ENCODE data around the gene HES3. TPM values are rescaled to one million over a fixed set of nuclear protein-coding genes. Genes with fewer than 3 reads are reported as not detected.
A peak's percentile ranks its signal among the peaks of the same experiment; 100 is the strongest.

Gene HES3
- total RNA-seq, 2 experiments from 2014 or later = not detected

GRCh38 chr1:6243053-6243834 lies 735 bp upstream of the HES3 start:
- POLR2A ChIA-PET = interaction anchor here (0.5 kb wide), 1 partner anchor 59 kb away, joined by 3 read pairs; no protein-coding TSS in a partner anchor
- no peak for DNase-seq
- no peaks in the 10 kb centered on the region for H3K9me3 Mint-ChIP-seq

GRCh38 chr1:6244401-6245049 lies 546 bp downstream of the HES3 start:
- POLR2A ChIA-PET = no interaction called here
- Mint-ChIP-seq H3K4me1 (peaks cover 19% of the 10 kb centered on the region), H3K36me3 (ENCODE audit: low read depth) (no peaks in the 10 kb centered on the region), H3K27me3 (peaks cover 63% of the 10 kb centered on the region), H3K9me3 (no peaks in the 10 kb centered on the region), H3K4me3 (no peak overlapping the region), H3K27ac (no peak overlapping the region)
- DNase-seq = no peak
- CTCF ChIA-PET = interaction anchor here (0.6 to 5.2 kb wide), 14 partner anchors 8 to 247 kb away, joined by 3 to 43 read pairs (median 4); partner anchors contain the start of genes HES2, ICMT, PLEKHG5 and RNF207

More at GRCh38 chr1:6243053-6243834, 735 bp upstream of the HES3 start:
- H3K27ac Mint-ChIP-seq = no peak overlapping the region
- peaks cover 64% of the 10 kb centered on the region for H3K27me3 Mint-ChIP-seq
- CTCF ChIA-PET = interaction anchor here (0.7 to 1.7 kb wide), 3 partner anchors 35 to 162 kb away, joined by 3 read pairs; no protein-coding TSS in a partner anchor
- H3K36me3 Mint-ChIP-seq (ENCODE audit: low read depth) = no peaks in the 10 kb centered on the region
- H3K4me1 Mint-ChIP-seq = peaks cover 24% of the 10 kb centered on the region
- no peak overlapping the region for H3K4me3 Mint-ChIP-seq

- Mint-ChIP-seq H3K9me3 (no peaks in the 10 kb centered on the region), H3K27me3 (peaks cover 61% of the 10 kb centered on the region), H3K4me3 (no peak overlapping the region), H3K4me1 (peaks cover 22% of the 10 kb centered on the region), H3K27ac (no peak overlapping the region), H3K36me3 (ENCODE audit: low read depth) (no peaks in the 10 kb centered on the region)
- DNase-seq = peak; percentile 79
- CTCF ChIA-PET = interaction anchor here (0.6 to 5.2 kb wide), 31 partner anchors 9 to 1064 kb away, joined by 3 to 43 read pairs (median 5); partner anchors contain the start of genes HES2, ICMT, PLEKHG5 and RNF207
- POLR2A ChIA-PET = no interaction called here
Observed at GRCh38 chr1:6245086-6245868, 1.3 kb downstream of the HES3 start.

GRCh38 chr1:6245869-6246496 lies 2.0 kb downstream of the HES3 start:
- no peaks in the 10 kb centered on the region for H3K9me3 Mint-ChIP-seq
- H3K4me3 Mint-ChIP-seq = peak overlapping the region; percentile 25
- ChIA-PET CTCF (interaction anchor here (0.7 to 5.2 kb wide), 36 partner anchors 9 to 1064 kb away, joined by 3 to 43 read pairs (median 5); partner anchors contain the start of genes HES2, ICMT, RNF207 and RPL22), POLR2A (no interaction called here)
- peaks cover 22% of the 10 kb centered on the region for H3K4me1 Mint-ChIP-seq
- H3K36me3 Mint-ChIP-seq (ENCODE audit: low read depth) = no peaks in the 10 kb centered on the region
- H3K27ac Mint-ChIP-seq = peak overlapping the region; percentile 9
- peak; percentile 63 for DNase-seq
- peaks cover 62% of the 10 kb centered on the region for H3K27me3 Mint-ChIP-seq

- ChIA-PET POLR2A (no interaction called here), CTCF (interaction anchor here (0.6 to 5.2 kb wide), 42 partner anchors 10 to 234 kb away, joined by 3 to 43 read pairs (median 4); partner anchors contain the start of genes GPR153, HES2, ICMT and RNF207)
- no peaks in the 10 kb centered on the region for H3K36me3 Mint-ChIP-seq (ENCODE audit: low read depth)
- no peaks in the 10 kb centered on the region for H3K9me3 Mint-ChIP-seq
- peaks cover 15% of the 10 kb centered on the region for H3K4me1 Mint-ChIP-seq
- H3K27me3 Mint-ChIP-seq = peaks cover 59% of the 10 kb centered on the region
- peak; percentile 83 for DNase-seq
- peak overlapping the region; percentile 25 for H3K4me3 Mint-ChIP-seq
- no peak overlapping the region for H3K27ac Mint-ChIP-seq
Observed at GRCh38 chr1:6246497-6247467, 2.8 kb downstream of the HES3 start.

GRCh38 chr1:6247651-6248050 lies 3.7 kb downstream of the HES3 start:
- Mint-ChIP-seq H3K9me3 (no peaks in the 10 kb centered on the region), H3K27me3 (peaks cover 61% of the 10 kb centered on the region), H3K4me3 (no peak overlapping the region), H3K36me3 (ENCODE audit: low read depth) (no peaks in the 10 kb centered on the region), H3K4me1 (peaks cover 15% of the 10 kb centered on the region), H3K27ac (no peak overlapping the region)
- ChIA-PET POLR2A (no interaction called here), CTCF (interaction anchor here (0.7 to 5.2 kb wide), 16 partner anchors 11 to 243 kb away, joined by 3 to 43 read pairs (median 6); partner anchors contain the start of genes GPR153, ICMT and RNF207)
- no peak for DNase-seq

GRCh38 chr1:6248161-6248776 lies 4.3 kb downstream of the HES3 start:
- ChIA-PET POLR2A (no interaction called here), CTCF (interaction anchor here (1.0 to 5.2 kb wide), 9 partner anchors 12 to 242 kb away, joined by 3 to 43 read pairs (median 15); partner anchors contain the start of genes ICMT and RNF207)
- H3K4me3 Mint-ChIP-seq = no peak overlapping the region
- no peaks in the 10 kb centered on the region for H3K9me3 Mint-ChIP-seq
- H3K27me3 Mint-ChIP-seq = peaks cover 59% of the 10 kb centered on the region
- peaks cover 15% of the 10 kb centered on the region for H3K4me1 Mint-ChIP-seq
- H3K36me3 Mint-ChIP-seq (ENCODE audit: low read depth) = no peaks in the 10 kb centered on the region
- no peak overlapping the region for H3K27ac Mint-ChIP-seq
- no peak for DNase-seq

GRCh38 chr1:6248932-6249738 lies 5.2 kb downstream of the HES3 start:
- Mint-ChIP-seq H3K4me1 (peaks cover 15% of the 10 kb centered on the region), H3K9me3 (no peaks in the 10 kb centered on the region), H3K27ac (no peak overlapping the region), H3K4me3 (no peak overlapping the region), H3K36me3 (ENCODE audit: low read depth) (no peaks in the 10 kb centered on the region), H3K27me3 (peaks cover 50% of the 10 kb centered on the region)
- no peak for DNase-seq
- CTCF ChIA-PET = interaction anchor here (0.8 to 5.2 kb wide), 4 partner anchors 8 to 203 kb away, joined by 3 to 43 read pairs (median 13); partner anchors contain the start of gene ICMT
- POLR2A ChIA-PET = no interaction called here

GRCh38 chr1:6249739-6250689 lies 6.0 kb downstream of the HES3 start:
- CTCF ChIA-PET = interaction anchor here (1.4 kb wide), 1 partner anchor 99 kb away, joined by 7 read pairs; no protein-coding TSS in a partner anchor
- POLR2A ChIA-PET = no interaction called here

More at GRCh38 chr1:6249739-6250689, 6.0 kb downstream of the HES3 start:
- H3K36me3 Mint-ChIP-seq (ENCODE audit: low read depth) = no peaks in the 10 kb centered on the region
- no peak for DNase-seq
- no peak overlapping the region for H3K27ac Mint-ChIP-seq
- no peaks in the 10 kb centered on the region for H3K9me3 Mint-ChIP-seq
- H3K4me3 Mint-ChIP-seq = no peak overlapping the region
- H3K4me1 Mint-ChIP-seq = peaks cover 13% of the 10 kb centered on the region
- peaks cover 45% of the 10 kb centered on the region for H3K27me3 Mint-ChIP-seq
